T-helper 1 cell treated with Interleukin-12 subunit alpha and Interleukin-12 subunit beta and Interleukin-4 antibody, amounts not matched to agents 30 ng/mL and 1 ng/mL, for 36 hours (primary cell): ENCODE measurements around the gene FGD4. TPM values are rescaled to one million over a fixed set of nuclear protein-coding genes. Genes with fewer than 3 reads are reported as not detected.

Experiments used
- intact Hi-C: fragments of 100-400 bp; cut with micrococcal nuclease; formaldehyde crosslinking; loops from one replicate; pipeline ENCODE4 v1.15.1; 2024
- total RNA-seq: library from RNA; stranded (reverse); gene quantifications from 2 replicates; pipeline ENCODE4 v1.2.3, GENCODE V29; 2022

FGD4 gene
- total RNA-seq, 1 donor from 2014 or later = 0.39 TPM

- intact Hi-C loops = no loop called here
Observed at GRCh38 chr12:32454075-32454474, 54.7 kb downstream of the FGD4 start.

DNA sequence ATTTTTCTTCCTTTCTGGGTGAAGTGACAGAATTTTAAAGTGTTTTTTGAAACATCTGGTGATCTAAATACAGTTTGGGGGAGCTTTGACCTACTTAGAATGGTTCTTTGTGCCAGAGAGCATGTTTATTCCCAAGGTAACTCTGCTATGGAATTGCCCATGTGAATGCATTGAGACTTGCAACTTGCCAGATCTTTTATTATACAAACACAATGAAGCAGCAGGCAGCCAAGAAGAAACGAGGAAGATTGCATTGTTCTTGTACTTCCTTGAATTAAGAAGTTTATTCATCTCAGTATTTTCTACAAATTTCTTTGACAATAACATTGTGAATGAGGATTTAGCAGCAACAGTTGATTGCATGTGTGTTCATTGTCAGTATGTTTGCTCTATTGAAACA is 55.5 kb downstream of the FGD4 start:
- intact Hi-C loops = loop anchor here (1.0 kb wide), 6 partner anchors 90 to 1567 kb away; partner anchors contain the start of genes ALG10 and YARS2

GRCh38 chr12:32455607-32456071 is 56.3 kb downstream of the FGD4 start:
- intact Hi-C loops = loop anchor here (1.0 kb wide), 6 partner anchors 90 to 1567 kb away; partner anchors contain the start of genes ALG10 and YARS2

GRCh38 chr12:32457251-32458025 is 58.1 kb downstream of the FGD4 start:
- intact Hi-C loops = no loop called here

DNA sequence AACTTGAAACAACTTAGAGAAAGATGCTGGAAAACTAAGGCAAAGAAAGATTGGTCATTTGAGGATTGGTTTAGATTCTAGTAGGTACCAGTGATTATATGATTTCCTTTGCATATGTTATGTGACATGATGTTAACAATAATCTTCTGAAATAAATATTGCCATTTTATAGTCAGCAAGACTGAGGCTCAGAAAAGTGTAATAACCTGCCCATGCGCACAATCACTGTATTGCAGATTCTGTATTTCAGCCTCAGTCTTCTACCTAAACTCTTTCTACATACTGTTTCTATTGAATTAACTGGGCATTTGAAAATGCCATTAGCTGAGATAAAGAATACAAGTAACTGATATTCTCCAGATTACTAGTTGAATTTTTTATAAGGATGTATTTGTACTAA is 61.3 kb downstream of the FGD4 start:
- intact Hi-C loops = no loop called here

DNA sequence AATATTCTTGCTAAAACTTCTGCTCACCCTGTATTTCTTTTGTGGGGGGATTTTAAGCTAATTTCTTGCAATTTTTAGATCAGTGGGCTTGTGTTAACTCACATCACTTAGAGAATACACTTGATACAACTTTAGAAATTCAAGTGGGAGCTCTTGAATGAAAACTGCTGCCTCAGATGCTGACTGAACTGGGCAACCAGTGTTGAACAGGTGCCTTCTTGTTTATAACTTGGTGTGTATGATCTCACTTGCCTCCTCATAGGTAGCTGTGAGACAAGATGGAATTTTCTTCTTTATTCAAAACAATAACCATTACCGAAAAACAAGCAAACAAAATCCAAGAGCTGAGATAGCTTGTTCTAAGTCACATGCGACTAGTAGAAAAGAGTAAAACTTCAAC is 63.5 kb downstream of the FGD4 start:
- intact Hi-C loops = no loop called here

DNA sequence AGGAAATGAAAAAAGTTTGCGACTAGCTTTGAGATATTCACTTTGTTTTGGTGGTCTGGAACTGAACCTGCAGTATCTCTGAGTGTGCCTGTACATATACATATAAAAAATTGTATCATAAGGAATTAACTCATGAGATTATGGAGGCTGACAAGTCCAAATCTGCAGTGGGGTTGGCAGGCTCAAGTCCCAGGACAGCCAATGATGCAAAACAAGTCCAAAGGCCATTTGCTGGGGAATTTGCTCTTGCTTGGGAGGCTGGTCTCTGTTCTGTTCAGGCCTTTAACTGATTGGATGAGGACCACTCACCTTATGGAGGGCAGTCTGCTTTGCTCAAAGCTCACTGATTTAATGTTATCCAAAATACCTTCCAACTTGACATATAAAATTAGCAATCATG is 66.8 kb downstream of the FGD4 start:
- intact Hi-C loops = no loop called here

DNA sequence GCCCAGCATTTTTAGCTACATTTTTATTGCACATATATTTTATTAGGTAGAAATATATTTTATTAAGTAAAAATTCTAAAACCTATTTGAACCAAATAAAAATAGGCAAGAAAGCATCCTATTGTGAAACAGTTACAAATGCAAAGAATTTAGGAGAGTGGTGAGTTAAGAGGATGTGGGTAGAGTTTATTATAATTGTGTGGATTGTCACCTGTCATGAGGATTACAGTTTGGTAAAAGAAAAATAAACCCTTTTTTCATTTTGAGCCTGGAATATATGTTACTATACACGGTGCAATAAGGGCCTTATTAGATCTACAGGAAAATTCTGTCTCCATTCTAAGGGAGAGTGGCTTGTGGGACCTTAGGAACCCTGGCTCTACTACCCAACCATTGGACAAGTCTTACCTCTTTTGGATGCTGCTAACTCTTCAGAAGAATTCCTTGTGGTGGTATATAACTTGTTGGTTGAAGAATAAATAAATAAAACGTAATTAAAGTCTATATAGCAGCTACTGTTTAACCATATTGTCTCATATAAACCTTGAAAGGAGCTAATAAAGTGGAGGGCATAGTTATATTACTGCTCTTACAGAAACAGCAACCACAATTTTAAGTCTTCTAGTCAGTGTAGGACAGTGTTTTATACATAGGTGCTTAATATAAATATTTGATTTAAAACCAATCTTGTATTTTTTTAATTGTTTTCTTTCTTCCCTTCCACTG is 67.8 kb downstream of the FGD4 start:
- intact Hi-C loops = no loop called here

- intact Hi-C loops = no loop called here
Observed at GRCh38 chr12:32467959-32468863, 68.9 kb downstream of the FGD4 start.

DNA sequence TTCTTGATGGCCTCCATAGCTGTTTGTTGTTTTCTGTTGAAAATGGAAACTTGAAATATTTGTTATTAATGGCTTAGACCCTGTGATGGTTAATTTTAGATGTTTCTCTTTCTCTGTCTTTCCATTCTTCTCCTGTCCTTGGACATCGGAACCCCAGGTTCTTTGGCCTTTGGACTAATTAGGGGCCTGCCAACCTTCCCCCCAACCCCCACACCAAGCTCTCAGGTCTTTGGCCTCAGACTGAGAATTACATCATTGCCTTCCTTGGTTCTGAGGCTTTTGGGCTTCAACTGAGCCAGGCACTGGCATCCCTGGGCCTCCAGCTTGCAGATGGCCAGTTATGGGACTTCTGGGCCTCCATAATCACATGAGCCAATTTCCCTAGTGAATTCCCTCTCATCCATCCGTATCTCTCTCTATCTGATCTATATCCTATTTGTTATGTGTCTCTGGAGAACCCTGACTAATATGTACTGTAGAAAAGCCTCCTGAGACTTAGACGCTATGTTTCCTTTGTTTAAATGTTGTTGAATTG is 71.6 kb downstream of the FGD4 start:
- intact Hi-C loops = no loop called here

DNA sequence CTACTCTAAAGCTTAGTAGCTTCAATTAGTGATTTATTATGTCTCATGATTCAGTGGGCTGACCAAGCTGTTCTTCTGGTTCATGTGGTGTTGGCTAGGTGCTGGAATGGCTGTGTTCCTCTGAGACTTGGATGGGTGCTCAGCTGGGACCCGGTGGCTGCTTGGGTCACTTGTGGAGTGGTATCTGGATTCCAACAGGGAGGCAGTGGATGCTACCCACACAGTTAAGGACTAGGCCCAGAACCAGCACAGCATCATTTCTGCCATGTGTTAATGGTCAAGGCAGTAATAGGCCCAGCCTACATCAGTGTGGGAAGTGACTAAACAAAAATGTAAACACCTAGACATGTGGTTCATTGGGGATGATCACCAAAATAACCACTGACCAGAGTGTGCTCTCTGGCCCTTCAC is 72.2 kb downstream of the FGD4 start:
- intact Hi-C loops = no loop called here

DNA sequence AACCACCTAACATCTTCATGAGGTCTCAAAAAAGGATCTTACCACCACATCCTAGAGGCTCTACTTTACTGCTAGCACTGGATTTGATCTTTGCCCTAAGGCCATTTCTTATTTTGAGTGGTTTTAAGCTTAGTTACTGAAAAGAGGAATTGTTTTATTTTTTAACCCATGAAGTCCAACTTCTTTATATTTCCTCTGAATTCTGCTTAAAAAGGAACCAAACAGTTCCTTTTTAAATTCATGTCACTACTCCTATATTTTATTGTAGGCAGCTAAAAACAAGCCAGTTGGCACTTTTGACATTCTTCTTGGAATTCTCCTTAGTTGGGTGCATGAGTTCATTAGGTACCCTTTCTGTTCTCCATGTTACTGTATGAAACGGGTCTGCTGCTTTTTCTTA is 76.4 kb downstream of the FGD4 start:
- intact Hi-C loops = no loop called here

- intact Hi-C loops = no loop called here
Observed at GRCh38 chr12:32476446-32476845, 77.1 kb downstream of the FGD4 start.

DNA sequence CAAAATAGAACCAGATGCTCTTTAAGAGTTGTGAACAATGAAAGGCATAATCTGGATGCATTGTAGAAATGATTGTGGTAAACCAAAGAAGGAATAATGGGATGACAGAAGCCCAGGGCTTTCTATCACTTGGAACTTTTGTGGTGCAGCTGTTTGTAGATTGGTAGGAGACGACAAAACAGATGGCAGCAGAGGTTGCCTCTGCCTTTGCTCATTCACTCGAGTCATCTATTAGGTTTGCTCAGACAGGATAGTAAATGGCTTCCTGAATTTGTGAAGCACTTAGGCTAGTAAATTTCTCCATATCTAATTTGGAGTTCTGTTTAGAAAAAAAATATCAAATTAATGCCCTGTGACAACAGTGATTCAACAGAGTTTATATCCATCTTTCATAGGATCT is 78.4 kb downstream of the FGD4 start:
- intact Hi-C loops = no loop called here

GRCh38 chr12:32478166-32478565 is 78.8 kb downstream of the FGD4 start:
- intact Hi-C loops = no loop called here

DNA sequence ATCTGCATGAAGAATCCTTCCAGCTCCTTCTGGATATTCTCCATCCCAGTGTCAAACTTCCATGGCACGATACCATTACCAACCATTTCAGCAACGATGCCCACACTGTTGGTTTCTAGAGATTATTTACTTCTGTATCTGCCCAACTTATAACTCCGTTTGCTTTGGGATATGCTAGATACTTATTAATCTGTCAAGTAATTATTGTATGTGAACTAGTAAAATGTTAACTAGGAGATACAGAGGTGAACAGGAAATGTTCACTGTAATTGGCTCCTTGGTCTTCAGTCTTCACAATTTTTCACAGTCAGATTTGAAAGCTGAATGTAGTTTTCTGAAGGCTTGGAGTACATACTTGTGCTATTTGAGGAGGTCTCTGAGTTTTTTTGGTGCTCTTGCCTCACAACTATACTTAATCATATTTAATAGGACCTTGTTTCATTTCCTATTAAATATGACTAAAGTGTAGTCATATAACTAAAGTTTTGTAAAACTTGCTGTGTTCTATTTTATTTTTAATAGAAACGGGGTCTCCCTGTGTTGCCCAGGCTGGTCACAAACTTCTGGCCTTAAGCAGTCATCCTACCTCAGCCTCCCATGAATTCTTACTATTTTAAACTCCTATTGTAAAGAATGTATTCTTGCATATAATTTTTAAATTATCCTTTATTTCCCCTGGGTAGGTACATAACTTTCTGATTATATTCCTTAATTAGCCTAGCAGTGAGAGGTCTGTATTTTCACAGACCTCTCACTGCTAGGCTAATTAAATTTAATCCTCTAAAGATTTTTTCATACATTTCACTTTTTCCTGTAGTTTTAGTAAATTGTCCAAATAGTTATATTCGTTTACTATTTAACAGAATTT is 79.7 kb downstream of the FGD4 start:
- intact Hi-C loops = no loop called here

DNA sequence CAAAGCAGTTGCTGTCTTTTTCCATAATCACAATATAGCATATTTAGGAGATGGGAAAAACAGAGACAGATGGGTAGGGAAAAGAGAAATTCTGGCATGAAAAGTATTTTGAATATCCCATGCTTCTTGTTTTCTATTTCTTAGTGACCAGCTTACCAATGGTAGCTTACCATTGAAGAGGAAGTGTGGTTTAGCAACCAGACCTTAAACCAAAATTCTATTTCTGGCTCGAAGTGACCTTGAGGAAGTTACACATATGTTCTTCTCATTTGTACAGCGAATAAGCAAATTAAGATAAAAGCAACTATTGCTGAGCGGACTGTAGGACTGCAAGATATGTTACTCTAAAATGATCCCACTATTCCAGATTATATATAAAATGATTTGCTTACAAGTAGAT is 82.9 kb downstream of the FGD4 start:
- intact Hi-C loops = no loop called here

DNA sequence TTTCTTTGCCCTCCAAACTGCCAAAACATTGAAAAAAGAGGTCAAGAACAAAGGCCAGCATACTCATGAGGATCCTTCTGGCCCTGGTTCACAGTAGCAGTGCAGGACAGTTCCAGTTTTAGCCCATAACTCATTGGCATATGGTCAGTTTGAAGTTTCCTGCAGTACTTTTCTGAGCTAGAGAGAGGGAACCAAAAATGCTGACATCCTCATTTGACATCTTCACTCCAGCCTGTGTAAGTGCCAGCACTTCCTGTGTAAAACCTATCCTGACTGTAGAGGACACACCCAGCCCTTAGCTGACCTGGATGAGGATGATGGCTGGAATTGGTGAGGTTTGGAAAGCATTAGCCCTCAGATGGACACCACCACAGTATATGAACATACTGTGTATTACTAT is 84.1 kb downstream of the FGD4 start:
- intact Hi-C loops = no loop called here

- intact Hi-C loops = no loop called here
Observed at GRCh38 chr12:32483993-32484392, 84.6 kb downstream of the FGD4 start.

GRCh38 chr12:32486158-32486557 is 86.8 kb downstream of the FGD4 start:
- intact Hi-C loops = no loop called here
